ENCODE data around the gene ACTN3. TPM values are rescaled to one million over a fixed set of nuclear protein-coding genes. Genes with fewer than 3 reads are reported as not detected.
"Not testable (repeated sequence)": the region's sequence is repeated elsewhere in the genome, so short reads cannot be mapped to it uniquely, and the experiment has no call there.

Gene ACTN3
- total RNA-seq, 1 donor from 2014 or later: 0.07 TPM

DNA sequence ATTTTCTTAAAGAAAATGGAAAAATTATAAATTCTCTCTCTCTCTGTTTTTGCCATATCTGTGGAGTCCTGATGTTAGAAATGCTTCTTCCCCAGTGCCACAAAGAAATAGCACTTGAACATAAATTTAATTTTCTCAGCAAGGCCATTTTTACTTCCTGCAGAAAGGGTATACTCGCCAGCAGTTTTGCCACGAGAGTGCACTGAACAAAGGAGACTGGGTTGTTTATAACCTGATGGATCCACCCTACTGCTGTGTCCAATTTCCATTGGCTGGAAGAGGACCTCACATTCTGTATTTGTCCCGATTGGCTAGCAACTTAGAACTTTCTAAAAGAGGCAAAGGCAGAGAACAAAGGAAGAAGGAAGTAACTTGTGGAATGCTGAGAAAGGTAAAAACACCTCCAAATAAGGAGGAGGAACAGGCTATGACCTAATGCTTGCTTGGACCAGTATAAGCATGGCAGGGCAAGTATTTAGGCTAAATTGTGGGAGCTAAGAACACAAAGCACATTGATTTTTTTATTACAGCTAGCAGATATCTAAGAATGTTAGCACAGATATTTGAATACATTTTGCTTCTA is 36.0 kb downstream of the ACTN3 start:
- H3K9me3 Mint-ChIP-seq; H3K36me3 Mint-ChIP-seq (ENCODE audit: low read depth); H3K4me3 Mint-ChIP-seq; DNase-seq; H3K27me3 Mint-ChIP-seq; H3K27ac Mint-ChIP-seq; intact Hi-C loops (cut with micrococcal nuclease): not testable (repeated sequence)
- peaks cover 11% of the 10 kb centered on the region for H3K4me1 Mint-ChIP-seq

- H3K9me3 Mint-ChIP-seq; H3K36me3 Mint-ChIP-seq (ENCODE audit: low read depth); H3K4me1 Mint-ChIP-seq; DNase-seq; H3K27me3 Mint-ChIP-seq; H3K4me3 Mint-ChIP-seq; intact Hi-C loops (cut with micrococcal nuclease); H3K27ac Mint-ChIP-seq: not testable (repeated sequence)
Measured at GRCh38 chr11:66585447-66585846, 38.7 kb downstream of the ACTN3 start.

GRCh38 chr11:66586136-66586535 is 39.4 kb downstream of the ACTN3 start:
- H3K9me3 Mint-ChIP-seq: no peaks in the 10 kb centered on the region
- DNase-seq: no peak
- intact Hi-C loops (cut with micrococcal nuclease): no loop called here
- no peaks in the 10 kb centered on the region for H3K27me3 Mint-ChIP-seq
- H3K36me3 Mint-ChIP-seq (ENCODE audit: low read depth): no peaks in the 10 kb centered on the region
- H3K27ac Mint-ChIP-seq: no peak overlapping the region
- H3K4me1 Mint-ChIP-seq: no peaks in the 10 kb centered on the region
- no peak overlapping the region for H3K4me3 Mint-ChIP-seq

GRCh38 chr11:66589315-66589714 is 42.6 kb downstream of the ACTN3 start:
- H3K36me3 Mint-ChIP-seq (ENCODE audit: low read depth); H3K9me3 Mint-ChIP-seq; H3K27ac Mint-ChIP-seq; H3K4me3 Mint-ChIP-seq; DNase-seq; H3K4me1 Mint-ChIP-seq; H3K27me3 Mint-ChIP-seq; intact Hi-C loops (cut with micrococcal nuclease): not testable (repeated sequence)

- Mint-ChIP-seq H3K9me3 (no peaks in the 10 kb centered on the region), H3K4me1 (peaks cover 15% of the 10 kb centered on the region), H3K4me3 (no peak overlapping the region), H3K36me3 (ENCODE audit: low read depth) (peaks cover 3% of the 10 kb centered on the region), H3K27me3 (no peaks in the 10 kb centered on the region), H3K27ac (no peak overlapping the region)
- intact Hi-C loops (cut with micrococcal nuclease): no loop called here
- DNase-seq: no peak
Measured at GRCh38 chr11:66589996-66590675, 43.4 kb downstream of the ACTN3 start.

DNA sequence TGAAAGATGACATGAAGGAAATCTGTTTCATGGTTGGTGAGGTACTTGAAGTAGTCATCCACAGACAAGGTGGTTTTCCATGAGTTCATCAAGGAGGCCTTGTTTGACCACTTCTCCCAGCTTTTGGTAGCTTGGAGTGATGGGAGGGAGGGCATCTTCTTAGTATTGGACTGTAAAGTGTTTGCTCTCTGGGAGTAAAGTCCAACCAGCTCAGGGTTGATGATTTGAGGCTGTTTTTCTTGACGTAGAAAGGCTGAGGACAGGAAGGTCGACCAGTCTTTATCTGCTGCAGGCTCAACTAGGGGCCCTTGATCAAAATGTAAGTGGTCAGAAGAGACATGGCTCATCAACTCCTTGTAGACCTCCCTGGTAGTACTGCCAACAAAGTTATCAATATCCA is 44.5 kb downstream of the ACTN3 start:
- Mint-ChIP-seq H3K27ac (no peak overlapping the region), H3K4me3 (no peak overlapping the region), H3K36me3 (ENCODE audit: low read depth) (peaks cover 3% of the 10 kb centered on the region), H3K27me3 (no peaks in the 10 kb centered on the region), H3K4me1 (peaks cover 21% of the 10 kb centered on the region), H3K9me3 (no peaks in the 10 kb centered on the region)
- intact Hi-C loops (cut with micrococcal nuclease): no loop called here
- DNase-seq: no peak

DNA sequence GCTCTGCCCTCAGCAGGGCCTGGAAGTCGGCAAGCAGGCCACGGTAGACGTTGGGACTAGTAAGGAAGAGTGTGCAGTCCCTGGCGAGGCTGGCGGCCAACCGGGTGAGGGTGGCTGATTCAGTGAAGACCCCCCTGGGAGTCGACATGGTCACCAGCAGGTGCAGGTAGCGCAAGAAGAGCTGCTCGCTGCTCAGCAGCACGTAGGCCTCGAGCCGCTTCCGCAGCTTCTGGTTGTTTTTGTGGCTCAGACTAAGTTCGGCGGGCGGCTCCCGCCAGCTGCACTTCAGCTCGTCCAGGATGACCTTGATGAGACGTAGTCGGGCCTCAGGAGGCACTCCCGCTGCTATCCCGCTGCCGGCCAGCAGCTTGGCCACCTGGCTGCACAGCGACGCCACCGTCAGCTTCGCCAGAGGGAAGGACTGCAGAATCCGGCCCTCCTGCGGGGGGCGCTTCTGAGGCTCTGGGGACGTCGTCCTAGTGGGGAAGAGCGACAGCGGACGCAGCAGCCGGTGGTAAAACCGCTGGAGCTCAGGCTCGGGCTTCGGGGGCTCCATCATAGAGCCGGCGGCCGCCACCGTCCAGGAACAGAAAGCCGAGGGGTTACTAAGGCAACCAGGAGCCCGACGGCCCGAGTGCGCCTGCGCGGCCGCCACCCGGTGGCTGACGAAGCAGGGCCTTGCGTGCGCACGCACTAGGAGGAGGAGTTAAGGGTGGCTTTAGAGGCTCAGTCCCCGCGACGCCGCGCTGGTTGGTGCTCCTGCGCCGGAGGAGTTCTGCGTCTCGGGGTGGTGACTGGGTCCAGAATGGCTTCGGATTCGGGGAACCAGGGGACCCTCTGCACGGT is 46.0 kb downstream of the ACTN3 start, which contains the start of the genes CCDC87 and CCS:
CCDC87 (minus strand) TSS at position 607 of the 846 bp plus-strand sequence; CDS start at position 559, 48 bp downstream.
CCS (plus strand) TSS at position 729 of the 846 bp plus-strand sequence; CDS start at position 806, 77 bp downstream.
- DNase-seq: peak; percentile 99
- Mint-ChIP-seq H3K36me3 (ENCODE audit: low read depth) (peaks cover 3% of the 10 kb centered on the region), H3K4me1 (peaks cover 21% of the 10 kb centered on the region), H3K4me3 (peak within 1 kb of the TSS; percentile 99), H3K27me3 (no peaks in the 10 kb centered on the region), H3K9me3 (no peaks in the 10 kb centered on the region), H3K27ac (peak within 1 kb of the TSS; percentile 97)
- intact Hi-C loops (cut with micrococcal nuclease): loop anchor here (1.0 to 2.0 kb wide), 4 partner anchors 24 to 86 kb away; partner anchors contain the start of genes ACTN3, RBM14, RBM4 and ZDHHC24

DNA sequence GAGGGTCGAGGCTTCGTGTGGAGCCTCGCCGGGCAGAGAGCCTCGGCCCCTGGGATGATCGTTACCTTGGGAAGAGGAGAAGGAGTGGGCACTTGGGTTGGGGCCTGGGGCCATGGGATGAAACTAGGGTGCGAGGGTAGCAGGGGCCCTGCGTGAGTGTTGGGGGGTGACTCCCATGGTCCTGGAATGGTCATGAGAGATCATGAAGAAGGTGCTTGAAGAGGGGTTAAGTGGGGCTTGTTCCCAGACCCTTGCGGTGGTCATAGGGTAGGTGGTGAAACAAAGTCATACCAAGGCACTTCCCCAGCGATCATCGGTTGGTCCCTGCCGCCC is 46.6 kb downstream of the ACTN3 start:
- peaks cover 21% of the 10 kb centered on the region for H3K4me1 Mint-ChIP-seq
- H3K4me3 Mint-ChIP-seq: peak overlapping the region; percentile 99
- H3K36me3 Mint-ChIP-seq (ENCODE audit: low read depth): peaks cover 3% of the 10 kb centered on the region
- peak overlapping the region; percentile 97 for H3K27ac Mint-ChIP-seq
- no peaks in the 10 kb centered on the region for H3K9me3 Mint-ChIP-seq
- H3K27me3 Mint-ChIP-seq: no peaks in the 10 kb centered on the region
- DNase-seq: no peak
- intact Hi-C loops (cut with micrococcal nuclease): loop anchor here (1.0 to 2.0 kb wide), 4 partner anchors 23 to 85 kb away; partner anchors contain the start of genes ACTN3, RBM14, RBM4 and ZDHHC24

GRCh38 chr11:66593650-66594049 is 46.9 kb downstream of the ACTN3 start:
- DNase-seq: no peak
- intact Hi-C loops (cut with micrococcal nuclease): loop anchor here (1.0 to 2.0 kb wide), 4 partner anchors 23 to 85 kb away; partner anchors contain the start of genes ACTN3, RBM14, RBM4 and ZDHHC24
- H3K27ac Mint-ChIP-seq: peak overlapping the region; percentile 97
- H3K27me3 Mint-ChIP-seq: no peaks in the 10 kb centered on the region
- H3K4me3 Mint-ChIP-seq: peak overlapping the region; percentile 99
- no peaks in the 10 kb centered on the region for H3K9me3 Mint-ChIP-seq
- H3K4me1 Mint-ChIP-seq: peaks cover 21% of the 10 kb centered on the region
- H3K36me3 Mint-ChIP-seq (ENCODE audit: low read depth): peaks cover 3% of the 10 kb centered on the region

- intact Hi-C loops (cut with micrococcal nuclease): no loop called here
Measured at GRCh38 chr11:66595245-66595904, 48.7 kb downstream of the ACTN3 start.

GRCh38 chr11:66598993-66599392 is 52.3 kb downstream of the ACTN3 start:
- Mint-ChIP-seq H3K27ac (no peak overlapping the region), H3K4me3 (no peak overlapping the region), H3K27me3 (no peaks in the 10 kb centered on the region), H3K9me3 (no peaks in the 10 kb centered on the region), H3K36me3 (ENCODE audit: low read depth) (peaks cover 10% of the 10 kb centered on the region), H3K4me1 (peaks cover 12% of the 10 kb centered on the region)
- DNase-seq: no peak
- intact Hi-C loops (cut with micrococcal nuclease): no loop called here

More at GRCh38 chr11:66595245-66595904, 48.7 kb downstream of the ACTN3 start:
- H3K4me3 Mint-ChIP-seq: peak overlapping the region; percentile 48
- H3K27ac Mint-ChIP-seq: peak overlapping the region; percentile 52
- DNase-seq: no peak
- peaks cover 5% of the 10 kb centered on the region for H3K36me3 Mint-ChIP-seq (ENCODE audit: low read depth)
- H3K9me3 Mint-ChIP-seq: no peaks in the 10 kb centered on the region
- H3K4me1 Mint-ChIP-seq: peaks cover 21% of the 10 kb centered on the region
- no peaks in the 10 kb centered on the region for H3K27me3 Mint-ChIP-seq

GRCh38 chr11:66600219-66600618 is 53.5 kb downstream of the ACTN3 start:
- Mint-ChIP-seq H3K4me3 (no peak overlapping the region), H3K27ac (no peak overlapping the region)

DNA sequence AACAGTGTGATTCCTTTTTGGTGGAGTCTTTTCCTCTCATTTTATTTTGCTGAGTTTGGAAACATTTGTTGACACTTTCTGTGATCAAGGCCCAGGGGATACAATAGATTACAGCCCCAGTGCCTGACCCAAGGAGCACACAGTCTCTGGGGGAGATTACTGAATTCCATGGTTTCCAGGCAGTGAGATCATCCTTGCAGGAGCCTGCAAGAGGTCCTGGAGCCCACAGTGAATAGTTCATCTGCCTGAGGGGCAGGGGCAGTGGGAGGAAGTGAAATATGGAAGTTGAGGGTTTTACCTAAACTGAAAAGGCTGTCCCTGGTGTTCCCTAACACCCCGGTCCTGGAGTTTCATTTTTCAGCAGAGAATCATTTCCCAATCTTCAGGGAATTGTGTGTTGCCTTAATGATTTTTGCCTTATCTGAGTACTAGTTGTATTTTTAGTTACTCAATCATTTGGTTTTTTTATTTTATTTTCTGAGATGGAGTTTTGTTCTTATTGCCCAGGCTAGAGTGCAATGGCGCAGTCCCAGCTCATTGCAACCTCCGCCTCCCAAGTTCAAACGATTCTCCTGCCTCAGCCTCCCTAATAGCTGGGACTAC is 54.0 kb downstream of the ACTN3 start:
- intact Hi-C loops (cut with micrococcal nuclease): no loop called here
- Mint-ChIP-seq H3K9me3 (no peaks in the 10 kb centered on the region), H3K36me3 (ENCODE audit: low read depth) (peaks cover 21% of the 10 kb centered on the region), H3K4me1 (peaks cover under 1% of the 10 kb centered on the region), H3K27ac (no peak overlapping the region), H3K27me3 (no peaks in the 10 kb centered on the region), H3K4me3 (no peak overlapping the region)
- no peak for DNase-seq

More at GRCh38 chr11:66600219-66600618, 53.5 kb downstream of the ACTN3 start:
- H3K27me3 Mint-ChIP-seq: no peaks in the 10 kb centered on the region
- peaks cover 6% of the 10 kb centered on the region for H3K4me1 Mint-ChIP-seq
- DNase-seq: no peak
- intact Hi-C loops (cut with micrococcal nuclease): no loop called here
- H3K9me3 Mint-ChIP-seq: no peaks in the 10 kb centered on the region
- peaks cover 17% of the 10 kb centered on the region for H3K36me3 Mint-ChIP-seq (ENCODE audit: low read depth)

Data from activated CD4-positive, alpha-beta T cell treated with anti-CD3 and anti-CD28 coated beads, Interleukin-2, amount 10 ng/mL, durations not matched to agents 24 days and 14 days (primary cell).